GM12892 (cell line): ENCODE results near the gene OR13F1.

ENCODE experiments used
- POLR2A ChIP-seq: IDR thresholded peaks from 2 replicates; pipeline ENCODE4 v1.6.1; 2011; ENCODE audit warnings: low read depth, low read length, control low read depth
- POLR2AphosphoS5 ChIP-seq: IDR thresholded peaks from 2 replicates; pipeline ENCODE4 v1.6.1; 2011; ENCODE audit warnings: low read depth, low read length, control low read depth

GRCh38 chr9:104553261-104553660 is 49.2 kb downstream of the OR13F1 start:
- TF ChIP-seq POLR2AphosphoS5 (no peak), POLR2A (no peak)
